Measurements from ENCODE around the gene SLC24A3. TPM values are rescaled to one million over a fixed set of nuclear protein-coding genes. Genes with fewer than 3 reads are reported as not detected.

SLC24A3 gene
- polyA plus RNA-seq, 1 donor: 4.0 TPM

DNA sequence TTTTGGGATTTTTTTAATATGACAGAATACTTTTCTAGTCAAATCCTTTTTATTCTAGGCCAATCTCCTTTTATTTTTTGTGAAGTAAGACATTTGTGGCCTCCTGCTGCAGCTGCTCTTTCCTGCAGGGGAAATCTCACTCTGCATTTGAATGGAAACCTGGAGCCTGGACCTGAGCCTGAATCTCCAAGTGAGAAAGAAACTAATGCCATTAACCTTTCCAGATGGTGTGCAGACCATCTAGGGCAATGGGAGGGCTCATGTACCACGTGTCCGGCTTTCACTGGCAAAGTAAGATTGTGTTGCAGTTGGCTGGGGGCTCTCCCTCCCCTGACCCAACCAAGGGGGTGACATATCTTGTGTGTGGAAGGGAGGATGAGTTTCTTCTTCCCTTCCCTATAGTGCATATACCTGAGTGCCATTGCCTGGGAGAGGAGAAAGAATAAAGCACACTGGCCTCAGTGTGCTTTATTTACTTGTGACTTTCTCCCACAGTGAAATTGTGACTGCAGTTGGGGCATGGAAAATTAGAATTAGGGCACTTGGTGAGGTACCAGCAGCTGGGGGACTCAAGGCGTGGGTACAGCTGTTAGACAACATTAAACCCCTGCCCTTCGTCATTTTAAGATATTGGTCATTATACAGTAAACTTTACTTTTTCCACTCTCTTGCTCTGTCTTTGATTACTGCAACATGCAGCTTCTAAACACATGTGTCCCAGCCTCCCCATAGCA is 385.8 kb downstream of the SLC24A3 start:
- no peak for DNase-seq

- no peak for DNase-seq
These were observed 386.8 kb downstream of the SLC24A3 start for GRCh38 chr20:19599200-19599599.

DNA sequence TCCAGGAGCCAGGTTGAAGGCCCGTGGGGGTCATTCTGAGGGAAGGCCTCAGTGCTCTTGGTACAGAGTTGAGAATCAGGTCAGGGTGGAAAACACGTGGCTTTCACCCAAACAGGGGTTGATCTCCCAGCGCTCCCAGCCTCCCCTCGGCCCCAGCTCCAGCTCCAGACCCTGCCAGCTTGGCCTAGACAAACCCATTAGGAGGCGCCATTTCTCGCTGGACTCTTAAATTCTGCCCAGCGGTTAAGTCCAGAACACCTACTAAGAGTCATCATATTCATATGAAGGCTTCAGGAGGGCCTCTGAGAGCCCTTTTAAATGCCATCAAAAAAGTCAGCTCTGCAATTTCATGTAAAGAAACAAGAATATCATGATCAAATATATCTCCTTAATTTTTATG is 387.6 kb downstream of the SLC24A3 start:
- no peak for DNase-seq

DNA sequence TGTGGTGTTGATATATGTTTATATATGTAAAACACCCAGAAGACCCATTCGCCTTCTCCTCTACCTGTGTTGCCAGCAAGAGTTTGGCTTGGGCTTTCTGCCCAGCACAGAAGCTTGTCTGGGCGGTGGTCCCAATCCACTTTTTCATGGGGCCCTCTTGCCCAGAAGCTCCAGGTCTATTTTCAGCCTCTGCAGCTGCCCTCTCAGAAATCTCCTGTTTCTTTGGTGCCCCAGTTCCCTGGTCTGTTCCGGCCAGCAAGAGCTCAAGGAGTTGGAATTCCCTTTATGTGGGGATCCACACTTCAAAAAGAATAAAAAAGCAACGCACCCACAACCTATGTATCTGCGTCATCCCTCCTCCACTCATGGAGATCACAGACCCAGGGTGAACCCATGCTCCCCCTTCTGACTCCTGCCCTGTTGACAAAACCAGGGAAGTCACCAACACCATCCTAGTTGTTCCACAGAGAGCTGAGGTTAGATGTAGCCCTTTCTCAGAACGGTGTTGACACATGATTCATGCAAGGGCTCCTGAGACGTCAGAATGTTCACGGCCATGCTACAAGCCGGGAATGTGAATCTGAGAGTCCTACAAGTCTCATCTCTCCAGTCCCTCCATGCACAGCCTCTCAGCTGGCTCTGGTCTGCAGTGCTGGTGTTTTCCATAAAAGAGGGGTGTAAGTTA is 388.8 kb downstream of the SLC24A3 start:
- DNase-seq: no peak

- DNase-seq: no peak
These were observed 390.4 kb downstream of the SLC24A3 start for GRCh38 chr20:19602675-19603375.

GRCh38 chr20:19603376-19603750 is 390.9 kb downstream of the SLC24A3 start:
- no peak for DNase-seq

- no peak for DNase-seq
These were observed 393.5 kb downstream of the SLC24A3 start for GRCh38 chr20:19605786-19606485.

- DNase-seq: no peak
These were observed 397.3 kb downstream of the SLC24A3 start for GRCh38 chr20:19609642-19610223.

DNA sequence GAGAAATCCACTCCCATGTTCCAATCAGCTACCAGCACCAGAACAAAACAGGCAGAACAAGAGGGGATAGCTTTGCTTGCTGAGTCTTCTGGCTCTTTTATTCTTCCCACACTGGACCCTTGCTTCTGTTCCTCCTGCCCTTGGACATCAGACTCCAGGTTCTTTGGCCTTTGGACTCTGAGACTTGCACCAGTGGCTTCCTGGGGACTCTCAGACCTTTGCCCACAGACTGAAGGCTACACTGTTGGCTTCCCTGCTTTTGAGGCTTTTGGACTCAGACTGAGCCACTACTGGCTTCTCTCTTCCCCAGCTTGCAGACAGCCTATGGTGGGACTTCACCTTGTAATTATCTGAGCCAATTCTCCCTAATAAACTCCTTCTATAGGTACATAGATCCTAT is 403.2 kb downstream of the SLC24A3 start:
- no peak for DNase-seq

GRCh38 chr20:19616081-19616480 is 403.6 kb downstream of the SLC24A3 start:
- DNase-seq: no peak

DNA sequence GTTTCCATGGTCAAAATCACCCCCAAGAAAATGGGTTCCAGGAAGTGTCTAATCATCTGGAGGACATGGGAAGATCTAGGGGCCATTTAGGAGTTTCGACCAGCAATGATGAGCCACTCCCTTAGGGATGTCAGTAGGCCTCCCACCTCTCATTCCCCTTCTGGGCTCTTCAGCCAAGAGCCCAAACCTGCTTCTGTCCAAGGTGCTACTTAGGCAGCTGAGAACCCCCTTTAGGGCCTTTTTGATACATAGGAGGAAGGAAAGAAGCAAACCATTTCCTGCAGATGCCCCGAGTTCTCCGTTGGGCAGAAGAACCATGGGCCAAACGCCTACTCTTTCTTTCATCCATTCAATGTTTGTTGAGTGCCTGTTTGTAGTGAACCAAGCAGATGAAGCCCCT is 404.2 kb downstream of the SLC24A3 start:
- DNase-seq: no peak

DNA sequence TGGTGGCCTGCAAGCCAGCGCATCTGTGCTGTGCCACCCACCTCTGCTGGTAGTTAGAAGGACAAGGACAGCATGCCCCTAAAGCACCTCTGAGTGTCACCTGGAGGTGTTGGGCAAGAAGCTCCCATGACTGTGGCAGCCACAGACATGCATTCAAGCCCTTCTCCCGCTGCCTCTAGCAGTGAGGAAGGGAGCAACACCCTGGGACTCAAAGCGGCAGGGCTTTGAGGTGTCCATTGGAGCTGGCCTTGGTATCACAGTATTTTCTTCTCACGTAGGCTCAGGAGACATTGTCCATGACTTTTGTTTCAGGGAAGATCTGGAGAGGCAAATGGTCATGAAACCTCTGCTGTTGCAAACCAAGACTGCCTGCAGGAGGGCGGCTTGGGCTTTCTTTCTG is 404.8 kb downstream of the SLC24A3 start:
- no peak for DNase-seq

- DNase-seq: no peak
These were observed 406.3 kb downstream of the SLC24A3 start for GRCh38 chr20:19618711-19619110.

GRCh38 chr20:19619904-19620430 is 407.5 kb downstream of the SLC24A3 start:
- DNase-seq: no peak

- no peak for DNase-seq
These were observed 408.0 kb downstream of the SLC24A3 start for GRCh38 chr20:19620446-19620845.

GRCh38 chr20:19621072-19621471 is 408.6 kb downstream of the SLC24A3 start:
- DNase-seq: no peak

DNA sequence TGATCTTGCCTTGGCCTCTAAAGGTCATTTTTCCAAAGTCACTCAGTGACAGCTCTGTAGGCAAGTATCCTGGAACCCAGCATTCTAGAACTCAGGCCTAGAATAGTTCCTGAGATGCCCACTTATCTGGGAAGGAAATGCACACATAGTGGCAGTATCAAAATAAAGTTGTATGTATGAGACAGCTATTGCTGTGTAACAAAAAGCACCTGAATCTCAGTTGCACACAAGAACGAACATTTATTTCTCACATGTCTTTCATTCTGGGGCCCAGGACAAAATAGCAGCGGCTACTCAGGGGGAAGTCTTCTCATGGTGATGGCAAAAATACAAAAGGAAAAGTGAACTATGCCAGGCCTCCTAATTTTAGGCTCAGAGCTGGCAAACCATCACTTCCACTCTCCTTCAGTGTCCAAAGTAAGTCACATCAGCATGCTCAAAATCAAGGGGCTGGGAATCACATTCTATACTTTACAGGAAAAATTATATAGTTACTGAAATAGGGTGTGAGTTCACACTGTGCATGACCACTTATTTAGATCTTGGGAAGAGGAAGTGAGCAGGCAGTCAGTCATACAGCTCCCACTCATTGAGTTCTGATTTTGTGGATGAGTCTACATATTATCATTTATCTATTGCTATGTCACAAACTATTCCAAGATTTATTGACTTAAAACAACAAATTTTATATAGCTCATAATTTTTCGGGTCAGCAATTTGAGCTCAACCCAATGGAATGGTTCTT is 412.0 kb downstream of the SLC24A3 start:
- no peak for DNase-seq

DNA sequence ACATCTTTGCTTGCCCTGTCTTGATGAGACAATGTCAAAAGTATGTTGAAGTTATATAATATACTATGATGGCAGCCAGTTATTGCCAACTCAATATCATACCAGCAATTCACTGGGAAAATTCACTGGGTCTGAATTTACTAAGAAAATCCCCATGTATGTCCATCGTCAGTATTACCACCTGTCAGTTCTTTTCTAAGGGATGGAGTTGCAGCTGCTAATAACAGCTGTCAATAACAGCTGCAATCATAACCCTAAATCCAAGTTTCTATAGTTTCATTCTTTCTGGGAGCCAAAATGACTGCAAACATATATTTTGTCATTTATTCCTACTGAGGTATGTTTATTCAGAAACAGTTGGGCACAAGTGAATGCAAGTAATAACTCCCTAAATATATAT is 413.0 kb downstream of the SLC24A3 start:
- no peak for DNase-seq

DNA sequence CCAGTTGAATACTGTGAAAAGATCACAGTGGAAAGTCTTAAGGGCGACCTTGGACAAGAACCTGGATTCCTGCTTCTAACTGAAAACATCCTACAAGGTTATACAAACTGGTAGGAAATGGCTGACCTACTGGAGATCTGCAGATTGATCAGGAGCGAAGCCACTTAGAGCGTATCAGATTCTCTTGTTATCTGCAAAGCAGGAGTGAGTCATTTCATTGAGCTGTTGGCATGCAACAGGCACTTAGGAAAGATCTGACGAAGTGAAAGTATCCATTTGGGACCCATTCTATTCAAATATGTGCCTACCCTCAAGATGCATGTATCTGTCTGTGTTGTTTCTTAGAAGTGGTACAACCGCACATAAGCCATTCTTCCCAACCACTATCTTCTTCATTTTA is 414.5 kb downstream of the SLC24A3 start:
- DNase-seq: no peak

DNA sequence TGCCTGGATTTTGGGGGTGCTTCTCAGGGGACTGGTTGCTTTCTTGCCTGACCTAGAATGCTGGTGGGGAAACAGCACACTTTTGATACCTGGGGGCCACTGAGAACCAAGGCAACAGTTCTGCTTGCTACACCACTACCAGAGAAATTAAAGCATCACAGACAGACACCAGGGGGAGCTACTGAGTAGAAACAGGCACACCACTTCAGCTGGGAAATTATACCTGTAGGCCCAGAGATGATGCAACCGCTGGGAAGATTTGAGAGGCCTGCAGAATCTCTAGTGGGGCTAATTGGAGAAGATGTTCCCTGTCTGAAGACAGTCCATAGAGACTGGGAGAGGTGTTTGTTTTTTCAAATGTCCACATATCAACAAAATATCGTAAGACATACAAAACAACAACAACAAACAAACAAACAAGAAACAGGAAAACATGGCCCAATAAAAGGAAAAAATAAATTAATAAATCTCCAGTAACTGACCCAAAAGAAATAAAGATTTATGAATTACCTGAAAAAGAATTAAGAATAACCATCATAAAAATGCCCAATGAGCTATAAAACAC is 416.2 kb downstream of the SLC24A3 start:
- peak; percentile 42 for DNase-seq

DNA sequence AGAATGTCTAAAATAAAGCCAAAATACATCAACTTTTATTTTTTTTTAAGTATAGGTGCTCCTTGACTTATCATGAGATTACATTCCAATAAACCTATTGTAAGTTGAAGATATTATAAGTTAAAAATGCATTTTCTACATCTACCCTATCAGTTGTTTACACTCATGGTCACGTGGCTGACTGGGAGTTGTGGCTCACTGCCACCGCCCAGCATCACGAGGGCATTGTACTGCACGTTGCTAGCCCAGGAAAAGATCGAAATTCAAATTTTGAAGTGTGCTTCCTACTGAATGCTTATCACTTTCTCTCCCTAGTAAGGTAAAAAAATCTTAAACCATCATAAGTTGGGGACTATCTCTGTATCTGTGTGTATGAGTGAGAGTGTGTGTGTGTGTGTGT is 419.0 kb downstream of the SLC24A3 start:
- no peak for DNase-seq
